HG02798 (cell line): Measurements from ENCODE around the gene FAM161A.
A peak's percentile ranks its signal among the peaks of the same experiment; 100 is the strongest.
"Not testable (repeated sequence)": the region's sequence is repeated elsewhere in the genome, so short reads cannot be mapped to it uniquely, and the experiment has no call there.

Experiments used
- ATAC-seq: cut with Tn5 transposase; IDR thresholded peaks from one replicate; pipeline ENCODE4 v1.9.1; 2021; ENCODE audit warnings: mild to moderate bottlenecking; ENCODE audit not compliant: unreplicated experiment, poor library complexity

Gene FAM161A

GRCh38 chr2:61853847-61854563 is at the start of gene FAM161A:
FAM161A (minus strand) TSS chr2:61854060; CDS start chr2:61854041, 19 bp downstream.
- peak; percentile 81 for ATAC-seq

GRCh38 chr2:61900281-61900680 is 46.4 kb upstream of the FAM161A start:
- ATAC-seq: no peak

- no peak for ATAC-seq
Measured at GRCh38 chr2:61898810-61899209, 45.0 kb upstream of the FAM161A start.

- ATAC-seq: peak; percentile 89
Measured at GRCh38 chr2:61888267-61889055, 34.6 kb upstream of the FAM161A start, which contains the start of gene CCT4. CCT4 (minus strand) TSS chr2:61888656; CDS start chr2:61888507, 149 bp downstream.

- ATAC-seq: no peak
Measured at GRCh38 chr2:61887717-61888266, 33.9 kb upstream of the FAM161A start.

- ATAC-seq: no peak
Measured at GRCh38 chr2:61885896-61886603, 32.2 kb upstream of the FAM161A start.

- no peak for ATAC-seq
Measured at GRCh38 chr2:61882850-61883249, 29.0 kb upstream of the FAM161A start.

- not testable (repeated sequence) for ATAC-seq
Measured at GRCh38 chr2:61879351-61879750, 25.5 kb upstream of the FAM161A start.

GRCh38 chr2:61878761-61879160 is 24.9 kb upstream of the FAM161A start:
- ATAC-seq: no peak

- no peak for ATAC-seq
Measured at GRCh38 chr2:61877571-61878245, 23.8 kb upstream of the FAM161A start.

- no peak for ATAC-seq
Measured at GRCh38 chr2:61876400-61876799, 22.5 kb upstream of the FAM161A start.

GRCh38 chr2:61866482-61867089 is 12.7 kb upstream of the FAM161A start:
- ATAC-seq: not testable (repeated sequence)

GRCh38 chr2:61862085-61862484 is 8.2 kb upstream of the FAM161A start:
- no peak for ATAC-seq

GRCh38 chr2:61857224-61857623 is 3.4 kb upstream of the FAM161A start:
- ATAC-seq: no peak

GRCh38 chr2:61855318-61855613 is 1.4 kb upstream of the FAM161A start:
- no peak for ATAC-seq

- ATAC-seq: peak; percentile 91
Measured at GRCh38 chr2:61854564-61855317, 881 bp upstream of the FAM161A start.

GRCh38 chr2:61853086-61853846 is 594 bp downstream of the FAM161A start:
- ATAC-seq: peak; percentile 70

GRCh38 chr2:61851270-61851669 is 2.6 kb downstream of the FAM161A start:
- not testable (repeated sequence) for ATAC-seq
